Hematopoietic multipotent progenitor cell treated with erythropoietin and hydrocortisone succinate and interleukin-3 and kit ligand, for 4 days (in vitro differentiated cells): ENCODE measurements around the gene PVRIG.
"Not testable (repeated sequence)": the region's sequence is repeated elsewhere in the genome, so short reads cannot be mapped to it uniquely, and the experiment has no call there.

Source experiments
- DNase-seq: peaks from one replicate; pipeline ENCODE4 v3.0.0-alpha.2; 2015

PVRIG gene

DNA sequence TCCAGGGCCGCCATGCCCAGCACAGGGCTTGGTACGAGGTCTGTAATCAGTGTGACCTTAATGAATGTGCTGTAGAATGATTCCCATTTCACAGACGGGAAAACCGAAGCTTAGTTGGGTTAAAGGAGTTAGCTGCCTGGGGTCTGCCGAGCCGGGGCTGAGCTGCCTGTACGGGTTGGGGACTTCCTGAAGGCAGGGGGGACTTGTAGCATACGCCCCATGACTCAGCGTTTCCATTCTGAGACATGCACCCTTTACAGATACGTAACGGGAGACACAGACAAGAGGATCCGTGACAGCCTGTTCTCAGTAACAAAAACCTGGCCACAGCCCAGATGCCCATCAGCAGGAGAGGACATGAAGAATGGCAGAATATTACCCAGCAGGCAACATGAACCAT is 23.6 kb downstream of the PVRIG start:
- DNase-seq, result peak; percentile 96

DNA sequence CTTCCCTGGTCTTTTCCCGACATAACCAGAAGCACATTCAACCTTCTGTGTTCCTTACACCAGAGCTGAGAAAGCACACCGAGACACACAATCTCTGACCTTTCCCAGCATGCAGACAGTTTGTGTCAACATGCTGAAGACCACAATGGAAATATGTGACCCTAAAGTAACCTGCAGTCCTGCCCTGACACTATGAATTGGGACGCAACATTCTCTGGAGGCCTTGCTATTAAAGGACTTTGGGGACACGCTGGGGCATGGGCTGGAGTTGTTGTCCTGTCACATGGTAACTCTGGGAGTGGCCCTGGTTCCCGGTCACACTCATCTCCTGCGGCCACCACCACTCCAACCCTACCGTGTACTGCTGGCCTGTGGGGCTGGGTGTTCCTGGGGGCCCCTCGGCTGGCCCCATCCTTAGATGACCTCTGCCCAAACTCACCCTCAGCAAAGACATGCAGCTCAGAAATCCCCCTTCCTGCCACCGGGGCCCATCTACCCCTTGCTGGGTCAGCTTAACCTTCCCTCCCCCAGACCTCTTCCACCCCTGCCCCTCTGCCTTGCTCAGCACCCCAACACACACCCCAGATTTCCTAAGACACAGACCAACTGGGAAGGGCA is 25.3 kb downstream of the PVRIG start:
- not testable (repeated sequence) for DNase-seq

DNA sequence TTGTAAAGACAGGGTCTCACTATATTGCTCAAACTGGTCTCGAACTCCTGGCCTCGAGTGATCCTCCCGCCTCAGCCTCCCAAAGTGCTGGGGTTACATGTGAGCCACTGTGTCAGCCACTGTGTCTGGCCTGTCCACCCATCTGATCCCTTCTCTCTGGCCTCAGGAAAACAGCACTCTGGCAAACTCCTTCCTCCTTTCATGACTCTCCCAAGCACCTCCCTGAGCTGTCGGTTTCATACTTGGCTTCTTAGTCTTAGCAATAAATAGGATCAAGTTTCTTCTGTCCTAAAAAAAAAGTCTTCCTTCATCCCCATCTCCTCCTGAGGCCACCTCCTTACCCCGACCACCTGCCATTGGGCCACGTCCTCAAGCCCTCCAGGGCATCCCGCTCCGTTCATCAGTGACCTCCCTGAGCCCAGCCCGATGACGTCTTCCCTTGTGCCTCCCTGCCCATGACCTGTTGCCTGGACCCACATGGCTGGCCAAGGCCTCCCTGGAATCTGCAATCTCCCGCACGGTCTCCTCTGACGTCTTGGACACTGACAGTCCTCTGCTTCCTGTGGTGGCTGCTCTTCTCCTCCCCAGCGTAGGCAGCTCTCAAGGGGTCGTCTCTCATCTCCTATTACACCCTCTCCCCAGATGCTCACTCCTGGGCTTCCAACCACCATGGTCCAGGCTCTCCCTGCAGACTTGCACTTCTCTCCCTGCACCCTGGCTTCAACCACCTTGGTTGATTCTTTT is 26.5 kb downstream of the PVRIG start:
- not testable (repeated sequence) for DNase-seq

DNA sequence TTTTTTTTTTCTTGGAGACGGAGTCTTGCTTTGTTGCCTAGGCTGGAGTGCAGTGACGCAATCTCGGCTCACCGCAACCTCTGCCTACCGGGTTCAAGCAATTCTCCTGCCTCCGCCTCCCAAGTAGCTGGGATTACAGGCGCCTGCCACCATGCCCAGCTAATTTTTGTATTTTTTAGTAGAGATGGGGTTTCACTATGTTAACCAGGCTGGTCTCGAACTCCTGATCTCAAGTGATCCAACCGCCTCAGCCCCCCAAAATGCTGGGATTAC is 27.1 kb downstream of the PVRIG start:
- DNase-seq, result not testable (repeated sequence)

DNA sequence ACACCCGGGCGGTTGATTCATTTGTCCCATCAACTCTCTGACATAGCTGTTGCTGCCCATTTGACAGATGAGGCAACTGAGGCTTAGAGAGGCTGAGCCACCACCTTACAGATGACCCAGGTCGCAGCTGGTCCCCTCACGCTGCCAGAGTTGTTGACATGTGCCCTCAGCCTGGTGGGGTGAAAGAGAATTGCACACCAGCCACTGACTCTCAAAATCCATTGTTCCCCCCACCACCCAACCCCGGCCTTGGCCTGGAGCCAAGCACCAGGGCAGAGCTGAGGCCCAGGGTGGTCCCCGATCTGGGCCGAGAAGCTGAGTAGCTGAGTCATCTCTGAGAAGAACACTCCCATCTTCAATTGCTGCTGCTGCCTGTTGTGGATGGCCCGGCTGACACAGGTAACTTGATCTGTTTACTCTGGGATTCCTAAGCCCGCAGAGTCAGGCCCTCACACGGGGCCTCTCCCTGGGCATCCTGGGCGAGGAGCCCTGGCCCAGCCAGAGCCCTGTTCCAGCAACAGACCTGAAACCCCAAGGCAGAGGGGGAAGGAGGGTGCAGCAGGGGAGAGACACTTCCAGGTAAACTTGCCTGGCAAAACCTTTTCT is 27.5 kb downstream of the PVRIG start:
- peak; percentile 70 for DNase-seq

DNA sequence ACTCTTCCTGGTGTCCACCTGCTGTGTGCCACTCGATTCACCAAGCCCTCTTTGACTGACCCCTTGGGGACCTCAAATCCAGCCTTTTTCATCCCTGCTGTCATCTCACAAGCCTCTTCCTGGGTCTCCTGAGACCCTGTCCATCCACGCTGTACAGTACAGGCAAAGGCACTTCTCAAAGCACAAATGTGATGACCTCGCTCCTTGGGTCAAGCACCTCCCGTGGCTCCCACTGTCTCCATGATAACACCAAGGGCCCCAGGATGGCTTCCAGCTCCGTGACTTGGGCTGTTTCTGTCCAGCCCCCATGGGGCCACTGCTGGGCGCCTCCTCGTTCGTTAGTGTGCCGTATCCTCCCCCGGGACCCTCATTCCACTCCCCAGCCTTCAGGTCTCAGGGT is 28.7 kb downstream of the PVRIG start:
- no peak for DNase-seq

DNA sequence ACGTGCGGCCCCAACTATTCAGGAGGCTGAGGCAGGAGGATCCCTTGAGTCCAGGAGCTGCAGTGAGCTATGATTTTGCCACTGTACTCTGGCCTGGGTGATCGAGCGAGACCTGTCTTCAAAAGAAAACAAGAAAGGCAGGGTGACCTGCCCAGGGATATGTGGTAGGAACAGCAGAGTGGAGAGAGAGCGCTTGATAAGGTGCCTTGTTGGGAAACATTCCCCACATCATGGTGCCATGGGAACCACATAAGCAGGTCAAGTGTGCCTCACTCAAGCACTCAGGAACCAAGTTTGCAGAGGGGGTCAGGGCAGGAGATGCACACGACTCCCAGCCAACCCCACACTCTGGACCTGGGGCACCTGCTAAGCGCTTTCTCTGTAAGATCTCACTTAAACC is 37.3 kb downstream of the PVRIG start:
- no peak for DNase-seq

DNA sequence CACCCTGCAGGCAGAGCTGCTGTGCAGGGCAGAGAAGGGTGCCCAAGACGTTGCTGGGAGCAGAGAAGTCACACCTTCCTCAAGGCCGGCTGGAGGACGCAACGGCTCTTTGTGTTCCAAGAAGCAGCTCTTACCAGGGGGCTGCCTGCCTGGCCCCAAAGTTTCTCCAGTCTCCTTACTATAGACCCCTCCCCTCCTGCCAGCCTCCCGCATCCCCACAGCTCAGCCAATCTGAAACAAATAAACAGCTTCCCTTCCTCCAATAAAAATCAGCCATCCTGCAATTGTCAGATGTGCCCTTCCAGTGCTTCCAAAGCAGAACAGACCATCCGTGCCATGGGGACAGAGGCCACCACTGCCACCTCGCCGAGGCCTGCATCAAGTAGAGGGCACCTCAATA is 40.2 kb downstream of the PVRIG start:
- DNase-seq, result not testable (repeated sequence)

DNA sequence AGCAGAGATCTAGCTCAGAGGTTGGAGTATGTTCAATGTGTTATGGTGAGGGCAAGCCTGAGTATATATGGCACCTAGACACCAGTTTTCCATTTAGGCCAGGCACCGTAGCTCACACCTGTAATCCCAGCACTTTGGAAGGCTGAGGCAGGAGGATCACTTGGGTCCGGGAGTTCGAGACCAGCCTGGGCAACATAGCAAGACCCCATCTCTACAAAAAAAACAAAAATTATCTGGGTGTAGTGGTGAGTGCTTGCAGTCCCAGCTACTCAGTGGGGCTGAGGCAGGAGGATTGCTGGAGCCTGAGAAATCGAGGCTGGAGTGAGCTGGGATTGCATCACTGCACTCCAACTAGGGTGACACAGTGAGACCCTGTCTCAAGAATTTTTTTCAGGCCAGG is 43.1 kb downstream of the PVRIG start:
- DNase-seq, result not testable (repeated sequence)

DNA sequence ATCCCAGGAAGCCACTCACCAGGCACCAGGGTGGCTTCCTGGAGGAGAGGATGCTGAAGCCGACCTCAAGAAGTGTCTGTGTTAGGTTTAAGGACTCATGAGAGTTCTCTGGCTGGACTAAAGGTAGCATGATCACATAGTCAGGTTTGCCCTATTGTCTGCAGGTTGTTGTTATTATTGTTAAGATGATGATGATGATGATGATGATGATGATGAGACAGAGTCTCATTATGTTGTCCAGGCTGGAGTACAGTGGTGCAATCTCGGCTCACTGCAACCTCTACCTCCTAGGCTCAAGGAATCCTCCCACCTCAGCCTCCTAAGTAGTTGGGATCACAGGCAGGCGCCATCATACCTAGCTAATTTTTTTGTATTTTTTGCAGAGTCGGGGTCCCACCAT is 44.5 kb downstream of the PVRIG start:
- not testable (repeated sequence) for DNase-seq

DNA sequence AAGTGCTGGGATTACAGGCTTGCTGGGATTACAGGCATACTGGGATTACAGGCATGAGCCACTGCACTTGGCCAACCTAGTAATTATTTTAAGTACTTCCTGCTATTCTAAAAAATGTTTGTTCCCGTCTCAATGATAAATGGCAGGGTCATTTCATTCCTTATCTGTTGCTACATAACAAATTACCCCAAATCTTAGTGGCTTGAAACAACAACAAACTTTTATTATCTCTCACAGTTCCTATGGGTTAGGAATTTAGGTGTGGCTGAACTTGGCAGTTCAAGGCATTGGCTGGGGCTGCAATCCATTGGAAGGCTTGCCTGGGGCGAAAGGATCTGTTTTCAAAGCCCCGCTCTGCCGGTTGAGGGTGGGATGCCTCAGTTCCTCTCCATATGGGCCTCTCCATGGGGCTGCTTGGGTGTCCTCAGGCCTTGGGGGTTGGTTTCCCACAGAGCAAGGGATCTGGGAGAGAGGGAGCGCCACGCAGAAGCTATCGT is 45.0 kb downstream of the PVRIG start:
- DNase-seq, result not testable (repeated sequence)

DNA sequence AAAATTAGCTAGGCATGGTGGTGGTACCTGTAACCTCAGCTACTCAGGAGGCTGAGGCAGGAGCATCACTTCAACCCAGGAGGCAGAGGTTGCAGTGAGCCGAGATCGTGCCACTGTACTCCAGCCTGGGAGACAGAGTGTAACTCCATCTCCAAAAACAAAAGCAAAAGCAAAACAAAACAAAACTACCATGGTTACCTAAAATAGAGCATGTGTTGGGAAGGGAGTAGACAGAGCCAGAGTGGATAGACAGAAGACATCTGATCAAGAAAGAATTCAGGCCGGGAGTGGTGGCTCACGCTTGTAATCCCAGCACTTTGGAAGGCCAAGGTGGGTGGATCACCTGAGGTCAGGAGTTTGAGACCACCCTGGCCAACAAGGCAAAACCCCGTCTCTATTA is 46.1 kb downstream of the PVRIG start:
- DNase-seq, result not testable (repeated sequence)

DNA sequence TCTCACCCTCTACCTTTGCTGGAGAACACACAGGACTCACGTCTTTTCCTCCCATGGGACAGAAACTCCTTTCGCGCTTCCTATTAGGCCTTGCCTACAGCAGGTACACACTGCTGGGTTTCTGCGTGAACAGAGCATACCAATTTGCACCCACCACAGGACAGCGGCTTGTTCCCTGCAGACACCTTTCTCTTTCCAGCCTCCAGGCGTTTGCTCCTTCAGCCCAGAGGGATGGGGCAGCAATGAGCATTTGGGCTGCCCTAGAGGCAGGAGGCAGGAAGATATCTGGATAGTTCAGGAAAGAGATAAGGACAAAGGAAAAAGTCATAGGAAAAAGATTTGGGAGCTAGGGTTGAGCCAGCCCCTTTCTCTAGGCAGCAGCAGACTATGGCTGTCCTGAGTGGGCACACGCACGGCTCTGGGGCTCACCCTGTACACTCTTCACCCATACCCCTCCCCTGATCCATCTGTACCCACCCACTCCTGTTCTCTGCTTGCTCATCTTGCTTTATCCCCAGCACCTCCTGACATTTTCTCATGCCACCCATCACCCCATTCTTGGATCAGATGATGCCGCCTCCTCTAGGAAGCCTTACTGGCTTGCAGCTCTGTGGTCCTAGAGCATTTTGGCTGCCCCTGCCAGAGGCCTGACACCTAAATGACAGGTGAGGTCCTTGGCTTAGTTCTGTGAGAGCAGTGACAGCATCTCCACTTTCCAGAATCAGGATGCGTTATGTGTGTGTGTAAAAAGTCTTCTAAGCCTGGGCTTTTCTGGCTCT is 47.0 kb downstream of the PVRIG start:
- no peak for DNase-seq

DNA sequence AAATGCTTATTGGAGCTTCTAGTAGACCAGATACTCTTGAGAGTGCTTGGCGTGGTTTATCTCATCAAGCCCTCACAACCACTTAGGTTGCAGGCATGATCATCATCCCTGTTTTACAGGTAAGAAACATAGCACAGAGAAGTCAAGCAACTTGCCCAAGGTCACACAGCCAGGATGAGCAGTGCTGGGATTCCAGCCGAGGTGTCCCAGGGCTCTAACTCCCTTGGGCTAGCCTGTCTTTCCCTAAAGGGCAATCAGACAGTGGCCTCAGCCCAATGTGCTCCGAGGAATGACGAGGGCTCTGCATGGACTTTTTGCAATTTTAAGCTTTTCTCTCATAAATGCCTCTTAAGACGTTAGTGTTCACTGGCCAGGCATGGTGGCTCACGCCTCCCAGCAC is 47.9 kb downstream of the PVRIG start:
- no peak for DNase-seq

DNA sequence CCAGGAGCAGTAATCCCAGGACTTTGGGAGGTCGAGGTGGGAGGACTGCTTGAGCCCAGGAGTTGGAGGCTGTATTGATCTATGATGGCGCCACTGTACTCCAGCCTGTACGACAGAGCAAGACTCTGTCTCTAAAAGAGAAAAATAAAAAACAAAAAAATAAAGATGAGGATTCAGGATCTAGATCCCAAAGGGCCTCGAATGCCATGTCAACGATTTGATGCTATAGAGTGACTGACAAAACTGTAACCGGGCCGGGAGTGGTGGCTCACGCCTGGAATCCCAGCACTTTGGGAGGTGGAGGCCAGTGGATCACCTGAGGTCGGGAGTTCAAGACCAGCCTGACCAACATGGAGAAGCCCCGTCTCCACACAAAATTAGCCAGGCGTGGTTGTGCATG is 49.1 kb downstream of the PVRIG start:
- DNase-seq, result not testable (repeated sequence)

DNA sequence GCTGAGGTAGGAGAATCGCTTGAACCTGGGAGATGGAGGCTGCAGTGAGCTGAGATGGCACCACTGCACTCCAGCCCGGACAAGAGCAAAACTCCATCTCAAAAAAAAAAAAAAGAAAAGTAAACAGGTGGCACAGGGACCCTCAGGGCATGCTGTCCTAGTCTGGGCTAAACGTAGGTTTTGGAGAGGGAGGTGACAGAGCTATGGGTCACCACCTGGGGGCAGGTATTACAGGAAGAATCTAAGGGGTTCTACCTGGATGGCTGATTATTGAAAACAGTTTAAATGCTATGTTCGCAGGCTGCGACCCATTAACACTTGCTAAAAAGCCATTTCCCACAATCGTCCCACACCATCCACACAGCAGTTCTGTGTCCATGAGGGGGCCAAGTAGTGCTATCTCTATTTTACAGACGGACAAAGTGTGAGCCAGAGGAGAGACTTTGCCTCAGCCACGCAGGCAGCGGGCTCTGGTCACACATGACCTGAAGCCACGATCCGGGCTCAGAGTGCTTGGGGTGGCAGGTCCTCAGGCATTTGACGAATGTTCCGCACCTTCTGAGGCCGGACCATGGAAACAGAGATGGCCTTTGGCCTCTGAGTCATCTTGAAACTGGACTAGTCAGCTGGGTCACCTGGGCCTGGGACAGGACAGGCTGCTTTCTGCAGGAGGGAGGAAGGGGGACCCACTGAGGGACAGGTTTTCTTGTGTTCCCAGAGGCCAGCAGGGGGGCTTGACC is 49.7 kb downstream of the PVRIG start:
- peak; percentile 70 for DNase-seq

DNA sequence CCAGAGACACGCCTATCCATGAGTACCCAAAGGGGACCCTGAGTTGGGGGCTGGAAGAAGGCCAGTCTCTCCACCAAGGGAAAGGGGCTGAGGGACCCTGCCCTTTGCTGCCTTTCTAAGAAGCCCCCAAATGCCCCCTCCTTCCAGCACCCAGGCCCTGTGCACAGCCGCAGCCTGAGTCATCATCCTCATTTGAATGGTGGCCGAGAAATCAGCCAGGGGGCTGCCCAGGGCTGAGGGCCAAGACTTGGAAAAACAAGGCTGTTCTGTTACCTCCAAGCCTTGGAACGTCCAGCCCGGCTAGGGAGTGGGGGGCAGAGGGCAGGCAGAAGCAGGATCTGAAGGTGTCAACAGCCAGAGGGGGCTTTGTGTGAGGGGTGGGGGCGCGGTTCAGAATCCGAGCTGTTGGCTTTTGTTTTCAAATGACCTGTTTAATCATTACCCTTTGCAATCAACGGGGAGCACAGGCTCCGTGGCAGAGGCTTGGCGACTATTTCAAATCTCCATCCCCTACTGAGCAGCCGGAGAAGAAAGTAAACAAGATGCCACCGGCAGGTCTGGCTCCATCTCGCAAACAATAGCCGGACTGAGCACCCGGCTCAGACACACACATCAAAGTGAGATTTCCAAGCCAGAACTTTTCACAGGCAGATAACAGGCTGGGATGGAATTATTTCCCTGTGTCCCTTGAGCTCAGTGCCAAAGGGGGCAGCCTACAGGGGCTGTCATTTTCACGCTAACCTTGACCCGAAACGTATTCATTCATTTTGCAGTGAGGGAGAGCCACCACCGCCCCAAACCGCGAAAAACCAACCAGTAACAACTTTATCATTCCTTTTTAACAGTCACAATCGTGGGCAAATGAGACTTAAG is 50.5 kb downstream of the PVRIG start:
- DNase-seq, result peak; percentile 36
